Left cardiac atrium (tissue), 4 donors: ENCODE measurements around the gene GRIK4. TPM values are rescaled to one million over a fixed set of nuclear protein-coding genes. Genes with fewer than 3 reads are reported as not detected.
"Not testable (repeated sequence)": the region's sequence is repeated elsewhere in the genome, so short reads cannot be mapped to it uniquely, and the experiment has no call there.

Source experiments
- ATAC-seq, 2 donors: fragments of 200-7000 bp; cut with Tn5 transposase; one replicate each; pipeline ENCODE4 v1.9.1; 2020; ENCODE audit warnings: mild to moderate bottlenecking in 2 of 2, moderate library complexity in 2 of 2
- DNase-seq: peaks from one replicate; pipeline ENCODE4 v3.0.0-alpha.2; 2020
- intact Hi-C, 2 donors: fragments of 100-400 bp; cut with DNase I; formaldehyde crosslinking; loops; one replicate each; pipeline versions ENCODE4 v1.14.1 to v1.15.1; 2022 to 2023
- total RNA-seq, 2 donors: library from RNA; stranded (reverse); fragmentation: NEBNext Ultra II Directional; extraction: Animal tissue kit (Norgen Biotek cat#: 25700); gene quantifications; one replicate each; pipeline ENCODE4 v1.2.1, GENCODE V29; 2021
- donor health status: DM: no; HTN: yes; CAD: no.
- donor health status: DM: no; HTN: yes; CAD: no; lungs with severe emphysema.
- donor health status: DM: yes; HTN: yes; CAD: no.
- donor health status: Dilated cardiomyopathy.

The GRIK4 gene
- total RNA-seq, 2 donors from 2014 or later = 0.35 to 0.55 TPM

DNA sequence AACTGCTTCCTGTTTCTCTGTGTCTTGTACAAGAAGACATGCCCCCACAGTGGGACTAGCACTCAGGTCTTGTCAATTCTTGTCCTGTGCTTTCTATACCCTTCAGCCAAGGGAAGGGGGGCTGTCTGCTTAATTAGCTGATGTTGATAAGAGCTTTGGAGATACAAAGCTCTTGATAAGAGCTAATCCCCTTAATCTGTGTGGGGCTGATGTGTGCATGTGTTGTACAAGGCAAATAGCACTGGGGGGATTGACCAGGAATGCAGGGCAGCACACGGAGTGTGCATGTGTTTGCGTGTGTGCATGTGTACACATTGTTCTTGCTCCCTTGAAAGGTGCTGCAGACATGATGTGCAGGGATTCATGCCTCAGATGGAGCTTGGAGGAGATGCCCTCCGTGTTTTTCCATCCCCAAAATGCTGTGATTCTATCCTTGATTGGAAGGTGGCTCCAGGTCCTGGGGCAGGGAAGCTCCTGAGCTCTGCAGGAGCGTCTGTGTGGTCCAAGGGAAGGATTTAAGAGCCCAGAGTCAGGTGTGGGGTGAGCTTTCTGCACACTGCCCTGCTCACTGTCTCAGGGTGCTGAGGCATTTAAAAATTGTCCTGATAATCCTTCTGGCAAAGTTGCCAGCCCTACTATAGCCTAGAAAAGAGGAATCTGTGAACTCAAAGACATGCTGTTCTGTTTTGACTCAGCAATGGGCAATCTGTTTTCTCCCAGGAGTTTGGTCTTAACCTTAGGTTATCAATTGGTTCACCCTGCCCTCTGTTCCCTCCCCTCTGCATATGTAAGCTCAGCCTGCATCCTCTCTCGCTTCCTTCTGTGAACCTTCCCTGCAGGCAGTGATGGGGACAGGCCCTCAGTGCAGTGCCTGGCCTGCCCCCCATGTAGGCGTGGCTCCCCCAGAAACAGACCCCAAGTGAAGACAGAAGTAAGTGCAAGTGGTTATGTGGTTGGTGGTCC is 102.0 kb downstream of the GRIK4 start:
- DNase-seq = no peak
- intact Hi-C loops = no loop called here
- ATAC-seq = no peak

DNA sequence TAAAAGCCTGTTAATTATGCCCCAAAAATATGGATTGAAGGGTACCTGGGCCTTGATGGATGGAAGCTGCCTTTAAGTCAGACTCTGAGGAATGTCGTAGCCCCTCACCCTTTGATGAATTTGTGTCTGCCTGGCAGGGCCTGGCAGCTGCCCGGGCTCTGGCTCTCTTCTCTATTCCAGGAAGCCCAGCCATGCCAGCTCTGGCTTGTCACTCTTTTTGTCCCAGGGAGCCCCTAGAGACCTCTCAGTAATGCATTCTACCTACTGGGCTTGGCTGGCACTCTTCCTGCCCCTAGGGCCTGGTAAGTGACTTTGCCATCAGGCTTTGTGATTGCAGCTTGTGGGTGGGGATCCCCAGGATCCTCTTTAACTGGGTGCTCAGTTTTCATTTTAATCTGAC is 103.8 kb downstream of the GRIK4 start:
- intact Hi-C loops = no loop called here
- ATAC-seq = no peak
- DNase-seq = no peak

DNA sequence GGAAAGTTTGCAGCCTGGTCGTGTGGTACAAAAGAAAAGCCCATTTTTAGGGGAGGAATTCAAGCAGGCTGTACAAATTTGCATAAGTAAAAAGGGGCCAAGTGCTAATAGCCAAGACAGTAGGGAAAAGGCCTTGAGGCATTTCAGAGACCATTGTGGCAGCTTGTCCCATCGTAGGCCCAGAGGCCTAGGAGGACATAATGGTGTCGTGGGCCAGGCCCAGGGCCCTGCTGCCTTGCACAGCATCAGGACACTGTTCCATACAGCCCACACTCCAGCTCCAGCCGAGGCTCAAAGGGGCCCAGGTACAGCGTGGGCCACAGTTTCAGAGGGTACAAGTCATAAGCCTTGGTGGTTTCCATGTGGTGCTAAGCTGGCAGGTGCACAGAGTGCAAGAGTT is 106.9 kb downstream of the GRIK4 start:
- DNase-seq (no peak), ATAC-seq (no peak)

DNA sequence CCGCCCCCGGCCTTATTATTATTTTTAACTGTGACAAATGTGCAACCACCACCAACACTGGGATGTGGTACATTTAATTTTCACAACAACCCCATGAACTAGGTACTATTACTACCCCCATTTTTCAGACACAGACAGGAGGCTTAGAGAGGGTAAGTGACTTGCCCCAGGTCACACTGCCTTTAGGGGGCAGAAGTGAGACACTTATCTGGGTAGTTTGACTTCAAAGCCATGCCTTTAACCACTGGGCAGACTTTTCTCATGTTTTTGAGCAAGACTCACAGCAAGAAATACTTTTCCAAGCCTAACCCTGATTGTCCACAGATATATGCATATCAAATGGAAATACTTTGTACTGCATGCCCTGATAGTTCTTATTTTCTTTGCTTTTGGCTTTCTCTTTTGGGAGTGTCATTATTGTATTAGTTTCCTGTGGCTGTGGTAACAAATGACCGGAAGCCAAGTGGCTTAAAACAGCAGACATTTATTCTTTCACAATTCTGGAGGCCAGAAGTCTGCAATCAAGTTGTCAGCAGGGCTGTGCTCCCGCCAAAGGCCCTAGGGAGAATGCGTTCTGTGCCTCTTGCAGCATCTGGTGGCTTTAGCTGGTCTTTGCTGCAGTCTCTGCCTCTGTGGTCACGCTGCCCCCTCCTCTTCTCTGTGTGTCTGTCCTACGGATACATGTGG is 110.8 kb downstream of the GRIK4 start:
- DNase-seq (no peak), ATAC-seq (peak; percentile 35 to 84)
- intact Hi-C loops = no loop called here

More for the DNA sequence above, 106.9 kb downstream of the GRIK4 start:
- intact Hi-C loops = no loop called here

DNA sequence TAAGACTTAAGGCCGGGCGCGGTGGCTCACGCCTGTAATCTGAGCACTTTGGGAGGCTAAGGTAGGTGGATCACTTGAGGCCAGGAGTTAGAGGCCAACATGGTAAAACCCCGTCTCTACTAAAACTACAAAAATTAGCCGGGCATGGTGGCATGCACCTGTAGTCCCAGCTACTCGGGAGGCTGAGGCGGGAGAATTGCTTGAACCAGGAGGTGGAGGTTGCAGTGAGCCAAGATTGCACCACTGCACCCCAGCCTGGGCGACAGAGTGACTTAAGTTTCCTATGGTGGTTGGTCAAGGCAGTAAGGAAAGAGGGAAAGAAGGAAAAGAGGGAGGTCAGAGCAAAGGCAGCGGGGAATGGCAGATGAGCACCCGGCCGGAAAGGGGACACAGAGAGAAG is 113.4 kb downstream of the GRIK4 start:
- ATAC-seq, DNase-seq: not testable (repeated sequence)

DNA sequence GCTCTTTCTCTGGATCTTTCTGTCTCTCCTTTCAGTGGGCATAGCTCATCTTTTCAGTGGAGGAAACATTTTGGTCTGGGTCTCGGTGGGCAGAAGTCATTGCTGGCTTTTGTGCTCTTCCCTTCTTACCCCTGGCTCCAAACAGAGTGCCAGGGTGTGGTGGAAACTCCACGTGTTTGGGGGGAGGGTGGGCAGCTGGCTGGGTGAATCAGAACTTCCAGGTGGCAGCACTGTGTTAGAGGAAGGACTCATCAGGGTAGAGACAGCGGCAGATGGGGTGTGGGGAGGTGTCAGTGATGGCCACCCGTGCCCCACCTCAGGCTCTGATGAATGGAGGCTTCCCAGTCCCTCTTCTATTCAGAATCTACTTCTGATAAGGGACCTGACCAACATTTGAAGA is 114.0 kb downstream of the GRIK4 start:
- no peak for ATAC-seq
- DNase-seq = no peak
- intact Hi-C loops = no loop called here

More for the DNA sequence above, 113.4 kb downstream of the GRIK4 start:
- intact Hi-C loops = not testable (repeated sequence)

DNA sequence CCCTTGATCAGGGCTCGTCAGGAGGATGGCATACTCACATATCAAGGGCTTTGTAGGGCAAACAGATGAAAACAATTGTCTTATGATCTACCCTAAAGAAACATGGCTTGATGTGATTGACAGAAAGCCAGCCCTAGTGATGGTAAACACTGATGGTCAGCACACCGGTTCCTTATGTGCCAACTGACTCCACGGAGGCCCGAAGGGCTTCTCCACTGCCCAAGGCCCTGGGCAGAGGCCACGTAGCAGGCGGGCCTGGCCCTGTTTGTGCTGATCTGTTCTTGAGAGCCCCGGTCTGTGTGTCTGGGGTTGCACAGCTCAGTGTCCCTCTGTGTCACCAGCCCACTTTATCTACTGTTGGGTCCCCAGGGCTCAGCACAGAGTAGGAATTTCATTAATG is 115.2 kb downstream of the GRIK4 start:
- ATAC-seq (no peak), DNase-seq (no peak)
- intact Hi-C loops = no loop called here

DNA sequence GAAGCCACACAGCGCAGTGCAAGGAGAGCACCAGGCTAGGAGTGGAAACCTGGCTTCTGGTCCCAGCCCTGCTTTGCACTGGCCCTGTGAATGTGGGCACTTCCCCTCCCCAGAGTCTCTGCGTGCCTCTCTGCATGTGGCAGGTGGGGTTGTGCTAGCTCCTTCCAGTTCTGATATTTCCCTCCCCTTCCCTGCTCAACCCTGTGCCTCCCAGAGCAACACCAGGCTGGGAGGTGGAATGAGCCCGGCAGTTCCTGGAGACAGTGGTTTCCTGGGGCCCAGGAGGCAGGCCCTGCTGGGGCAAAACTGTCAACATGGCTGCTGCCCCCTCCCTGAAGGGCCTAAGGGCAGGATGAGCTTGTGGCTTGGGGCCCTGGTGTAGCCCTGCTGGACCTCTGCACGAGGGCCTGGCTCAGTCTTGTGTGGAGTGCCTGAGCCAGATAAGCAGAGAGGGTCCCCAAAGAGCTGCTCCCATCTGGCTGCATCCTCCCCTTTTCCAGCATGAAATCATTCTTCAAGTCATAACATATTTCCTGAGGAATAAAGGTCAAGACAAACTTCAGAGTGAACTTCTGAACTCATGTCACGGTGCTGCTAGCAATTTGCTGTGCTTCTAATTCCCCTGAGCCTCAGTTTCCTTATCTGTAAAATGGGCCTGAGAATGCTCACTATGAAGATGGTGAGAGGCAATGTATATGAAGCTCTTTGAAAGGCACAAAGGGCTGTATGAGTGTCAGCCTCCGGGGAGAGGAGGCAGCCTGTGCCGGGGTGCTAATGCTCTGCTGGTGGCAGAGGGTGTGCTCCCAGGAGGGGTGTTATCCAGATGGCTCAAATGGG is 116.0 kb downstream of the GRIK4 start:
- intact Hi-C loops = no loop called here
- ATAC-seq = no peak

DNA sequence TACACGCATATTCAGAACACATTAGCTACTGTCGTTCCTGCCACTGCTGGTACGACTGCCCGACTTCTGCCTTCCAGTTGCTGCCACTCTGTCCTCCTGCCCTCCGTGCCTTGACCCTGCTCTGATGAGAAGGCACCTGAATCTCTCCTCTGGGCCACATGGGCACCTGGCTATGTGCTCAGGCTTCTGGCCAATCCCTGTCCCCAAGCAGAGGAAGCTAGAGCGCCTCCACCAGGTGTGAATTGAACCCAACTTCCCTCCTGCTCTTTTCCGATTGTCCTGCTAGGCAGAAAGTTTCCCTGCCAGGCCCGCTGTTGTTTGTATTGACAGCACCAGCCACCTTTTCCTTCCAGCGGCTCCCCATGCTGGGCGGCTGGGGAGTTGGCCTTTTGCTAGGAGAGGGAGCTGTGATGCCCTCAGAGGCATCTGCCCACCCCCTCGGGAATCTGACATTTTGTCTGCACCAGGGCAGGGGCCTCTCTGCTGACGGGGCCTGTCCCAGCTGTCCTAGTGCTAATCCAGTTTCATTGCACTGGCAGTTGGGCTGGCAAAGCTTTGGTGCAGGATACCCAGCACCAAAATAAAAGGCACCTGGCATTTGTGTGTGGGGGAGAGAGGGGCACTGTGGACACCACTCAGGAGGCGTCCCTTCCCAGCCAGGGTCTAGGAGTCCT is 118.0 kb downstream of the GRIK4 start:
- DNase-seq (no peak), ATAC-seq (no peak)
- intact Hi-C loops = no loop called here

More for the DNA sequence above, 116.0 kb downstream of the GRIK4 start:
- no peak for DNase-seq

DNA sequence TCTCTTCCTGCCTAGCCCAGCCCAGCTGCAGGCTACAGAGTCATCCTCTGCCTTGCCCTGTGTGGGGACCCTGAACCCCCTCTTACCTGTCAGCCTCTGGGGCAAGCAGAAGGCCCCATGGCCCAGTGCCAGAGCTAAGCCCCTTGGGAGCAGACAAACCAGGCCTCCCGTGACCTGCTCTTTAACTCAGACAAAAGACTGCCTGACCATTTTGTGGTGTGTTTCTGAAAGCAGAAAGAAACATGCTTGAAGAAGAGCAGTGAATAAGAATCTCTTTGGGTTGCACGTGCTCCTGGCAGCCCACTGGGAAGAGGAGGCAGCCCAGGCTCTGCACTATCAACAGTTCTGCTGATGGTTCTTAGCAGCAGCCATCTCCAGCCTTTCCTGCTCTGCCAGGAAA is 118.6 kb downstream of the GRIK4 start:
- intact Hi-C loops = no loop called here
- ATAC-seq (no peak), DNase-seq (no peak)

DNA sequence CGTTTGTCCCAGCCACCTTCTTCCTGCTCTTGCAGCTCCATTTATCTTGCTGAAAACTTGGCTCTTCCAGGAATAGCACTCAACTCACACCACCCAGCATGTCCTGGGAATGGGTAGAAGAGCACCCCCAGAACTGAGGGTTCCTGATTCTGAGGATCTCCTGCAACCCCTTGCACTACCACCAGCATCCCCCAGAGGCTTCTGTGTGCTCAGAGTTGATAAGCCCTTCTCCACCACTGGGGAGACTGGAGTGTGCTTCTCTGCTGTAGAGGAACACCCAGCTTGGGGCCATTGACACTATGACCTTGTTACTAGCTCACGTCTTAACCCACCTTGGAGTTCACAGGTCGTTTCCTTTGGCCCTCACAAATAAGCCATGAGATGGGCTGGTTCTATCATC is 121.0 kb downstream of the GRIK4 start:
- ATAC-seq (no peak), DNase-seq (no peak)
- intact Hi-C loops = no loop called here

DNA sequence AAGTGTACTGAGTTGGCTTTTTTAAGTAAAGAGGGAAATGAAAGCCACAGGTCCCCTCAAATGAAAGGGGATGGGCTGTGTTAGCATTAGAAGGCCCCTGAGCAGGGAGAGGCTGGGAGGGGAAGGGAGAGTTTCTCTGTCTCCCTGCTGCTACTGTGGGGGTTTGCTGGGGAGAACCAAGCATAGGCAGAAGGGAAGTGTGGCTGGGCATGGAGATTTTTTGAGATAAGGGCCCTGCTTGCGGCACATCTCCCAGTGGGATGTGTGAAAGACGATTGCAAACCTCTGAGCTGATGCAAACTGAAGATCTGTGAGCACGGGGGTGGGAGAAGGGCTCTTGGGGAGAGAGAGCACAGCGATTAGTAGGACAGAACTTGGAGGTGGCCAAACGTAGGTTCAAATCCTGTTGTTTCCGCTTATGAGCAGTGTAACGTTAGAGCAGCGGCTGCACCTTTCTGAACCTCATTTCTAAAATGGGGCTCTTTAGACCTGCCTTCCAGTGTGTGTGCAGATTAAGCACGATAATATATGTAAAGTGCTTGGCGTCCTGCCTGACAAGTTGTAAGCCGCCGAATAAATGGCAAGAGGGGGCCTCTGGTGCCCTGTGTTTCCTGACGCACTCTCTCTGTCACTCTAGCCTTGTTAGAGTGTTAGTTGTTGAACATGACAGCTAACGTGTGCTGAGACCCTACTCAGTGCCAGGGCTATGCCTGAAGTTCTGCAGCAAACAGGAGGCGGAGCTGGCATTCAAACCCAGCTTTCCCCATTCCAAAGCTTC is 122.3 kb downstream of the GRIK4 start:
- intact Hi-C loops = no loop called here
- ATAC-seq (no peak), DNase-seq (no peak)

DNA sequence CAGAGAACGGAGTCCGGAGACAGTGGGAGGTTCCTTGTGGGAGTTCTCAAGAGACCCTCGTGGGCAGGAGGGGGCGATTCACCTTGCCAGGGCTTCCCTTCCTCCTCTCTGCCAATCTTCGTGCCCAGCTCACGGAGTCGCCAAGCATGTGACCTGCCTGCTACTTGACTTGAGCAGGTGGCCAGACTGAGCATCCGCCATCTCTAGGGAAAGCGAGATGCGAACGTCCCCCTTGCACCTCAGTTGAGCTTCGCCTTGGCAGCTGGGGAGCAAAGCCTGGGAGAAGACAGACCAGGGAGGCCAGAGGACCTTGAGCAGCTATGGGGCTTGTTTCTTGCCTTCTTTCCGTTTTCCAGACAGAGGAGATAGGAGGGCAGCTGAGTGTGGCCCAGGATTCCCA is 123.2 kb downstream of the GRIK4 start:
- DNase-seq (no peak), ATAC-seq (no peak)
- intact Hi-C loops = no loop called here

DNA sequence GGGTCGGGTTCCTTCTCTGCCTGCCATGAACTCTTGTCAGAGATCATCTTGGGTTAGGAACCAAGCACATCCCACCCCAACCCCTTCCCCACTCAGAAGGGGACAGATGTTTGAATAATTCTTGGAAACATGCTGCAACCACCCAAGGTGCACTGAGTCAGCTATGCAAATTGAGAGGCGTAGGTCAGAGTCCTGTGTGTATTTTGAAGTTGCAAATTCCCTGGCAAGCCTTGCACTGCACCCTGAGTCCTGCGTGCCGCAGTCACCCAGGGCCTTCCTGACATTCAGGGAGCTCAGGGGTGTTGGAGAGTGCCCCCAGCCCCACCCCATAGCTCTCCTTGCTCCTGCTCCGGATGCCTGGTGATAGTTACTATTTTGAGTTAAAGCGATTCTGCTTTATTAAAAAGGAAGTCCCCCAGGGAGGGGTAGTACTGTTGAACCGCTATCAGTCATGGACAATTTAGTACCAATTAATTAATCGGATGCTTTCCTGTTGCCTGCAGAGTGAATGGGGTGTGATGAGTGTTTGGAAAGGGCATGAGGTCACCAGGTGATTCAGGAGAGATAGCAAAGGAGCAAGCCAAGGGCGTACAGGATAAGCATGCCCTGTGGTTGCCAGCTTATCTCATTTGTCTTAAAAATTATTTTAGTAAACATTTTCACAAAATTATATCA is 123.7 kb downstream of the GRIK4 start:
- DNase-seq (no peak), ATAC-seq (no peak)
- intact Hi-C loops = no loop called here

DNA sequence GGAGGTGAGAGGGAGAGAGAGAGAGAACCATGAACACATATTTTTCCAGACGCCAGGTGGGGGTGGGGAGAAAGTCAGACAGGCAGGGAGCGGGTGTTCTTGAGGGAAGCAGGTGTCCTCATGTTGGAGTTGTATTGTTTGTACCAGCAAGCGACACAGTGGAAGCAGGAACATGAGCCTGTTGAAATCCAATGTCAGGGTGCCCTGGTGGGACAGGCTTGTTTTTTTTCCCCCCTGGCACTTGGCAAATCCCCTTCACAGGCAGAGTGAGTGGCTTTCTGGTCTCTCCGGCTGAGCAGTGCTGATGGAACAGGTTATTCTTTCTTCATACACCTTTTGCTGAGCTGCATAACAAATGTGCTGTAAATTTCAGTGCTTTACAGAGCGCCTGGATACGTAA is 125.6 kb downstream of the GRIK4 start:
- intact Hi-C loops = no loop called here
- no peak for DNase-seq
- no peak for ATAC-seq

DNA sequence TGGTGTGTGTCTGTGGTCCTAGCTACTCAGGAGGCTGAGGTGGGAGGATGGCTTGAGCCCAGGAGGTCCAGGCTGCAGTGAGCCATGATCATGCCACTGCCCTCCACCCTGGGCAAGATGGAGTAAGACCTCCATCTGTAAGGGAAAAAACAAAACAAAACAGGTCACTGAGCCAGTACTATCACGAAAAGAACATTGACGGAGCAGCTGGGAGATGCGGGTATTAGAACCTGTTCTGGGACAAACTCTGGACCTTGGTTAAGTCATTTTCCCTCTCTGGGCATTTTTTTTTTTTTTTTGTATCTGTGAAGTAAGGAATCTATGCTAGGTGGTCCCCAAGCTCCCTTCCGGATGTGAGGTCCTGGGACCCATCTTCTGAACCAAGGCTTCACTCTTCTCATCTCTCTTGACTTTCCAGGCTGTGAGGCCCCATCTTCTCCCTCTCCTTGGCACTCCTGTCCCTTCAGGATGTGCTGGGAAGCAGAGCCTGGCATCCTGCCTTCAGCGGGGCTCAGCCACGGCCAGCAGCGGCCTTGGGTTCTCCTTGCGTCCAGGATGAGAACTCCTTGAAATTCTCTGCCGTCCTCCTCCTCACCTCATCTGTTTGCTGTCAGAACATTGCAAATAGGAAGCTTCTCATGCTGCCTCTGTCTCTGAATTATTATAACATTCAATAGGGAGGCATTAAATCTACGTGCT is 130.8 kb downstream of the GRIK4 start:
- ATAC-seq (no peak), DNase-seq (no peak)
- intact Hi-C loops = no loop called here

DNA sequence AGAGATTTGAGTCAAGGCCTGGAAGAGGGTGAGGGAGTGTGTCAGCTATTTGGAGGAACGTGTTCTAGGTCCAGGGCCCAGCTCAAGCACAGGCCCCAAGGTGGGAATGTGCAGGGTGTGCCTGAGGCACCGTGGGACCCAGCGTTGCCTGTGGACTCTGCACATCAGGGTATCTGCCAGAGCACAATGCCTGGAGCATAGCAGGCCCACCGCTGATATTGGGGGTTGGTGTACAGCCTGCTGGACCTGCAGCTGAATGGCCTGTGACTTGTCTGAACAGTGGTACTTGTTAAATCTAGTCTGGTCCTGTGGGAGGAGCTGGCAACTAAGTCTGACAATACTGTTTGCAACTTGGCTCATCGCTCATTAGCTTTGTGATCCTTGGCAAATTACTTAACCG is 131.7 kb downstream of the GRIK4 start:
- intact Hi-C loops = no loop called here
- DNase-seq (no peak), ATAC-seq (no peak)
